Suprapubic skin (tissue), 4 donors: Measurements from ENCODE around the gene ASTN2.

ENCODE experiments used
- EP300 ChIP-seq: sonication (generic); formaldehyde crosslinking; IDR thresholded peaks from one replicate; pipeline ENCODE4 v1.6.1; 2017; ENCODE audit warnings: antibody characterized with exemption
- POLR2A ChIP-seq, 2 donors: fragments of 450-650 bp; IDR thresholded peaks; one replicate each; pipeline ENCODE4 v1.6.1; 2017; ENCODE audit warnings: antibody characterized with exemption in 2 of 2, mild to moderate bottlenecking in 2 of 2, moderate library complexity in 2 of 2
- POLR2AphosphoS5 ChIP-seq, 3 donors: sonication (generic); formaldehyde crosslinking; IDR thresholded peaks; one replicate each; pipeline ENCODE4 v1.6.1; 2017; ENCODE audit warnings: antibody characterized with exemption in 3 of 3
- TF ChIP-seq, protein P1 (sequence below), 2 donors: fragments of 200-600 bp in 1 of 2; fragments of 450-650 bp in 1 of 2; sonication (generic) in 1 of 2; IDR thresholded peaks; one replicate each; pipeline ENCODE4 v1.5.1; 2016 to 2019; ENCODE audit warnings: antibody characterized with exemption in 2 of 2, mild to moderate bottlenecking in 1 of 2, moderate library complexity in 1 of 2

- TF ChIP-seq, protein P1, sequence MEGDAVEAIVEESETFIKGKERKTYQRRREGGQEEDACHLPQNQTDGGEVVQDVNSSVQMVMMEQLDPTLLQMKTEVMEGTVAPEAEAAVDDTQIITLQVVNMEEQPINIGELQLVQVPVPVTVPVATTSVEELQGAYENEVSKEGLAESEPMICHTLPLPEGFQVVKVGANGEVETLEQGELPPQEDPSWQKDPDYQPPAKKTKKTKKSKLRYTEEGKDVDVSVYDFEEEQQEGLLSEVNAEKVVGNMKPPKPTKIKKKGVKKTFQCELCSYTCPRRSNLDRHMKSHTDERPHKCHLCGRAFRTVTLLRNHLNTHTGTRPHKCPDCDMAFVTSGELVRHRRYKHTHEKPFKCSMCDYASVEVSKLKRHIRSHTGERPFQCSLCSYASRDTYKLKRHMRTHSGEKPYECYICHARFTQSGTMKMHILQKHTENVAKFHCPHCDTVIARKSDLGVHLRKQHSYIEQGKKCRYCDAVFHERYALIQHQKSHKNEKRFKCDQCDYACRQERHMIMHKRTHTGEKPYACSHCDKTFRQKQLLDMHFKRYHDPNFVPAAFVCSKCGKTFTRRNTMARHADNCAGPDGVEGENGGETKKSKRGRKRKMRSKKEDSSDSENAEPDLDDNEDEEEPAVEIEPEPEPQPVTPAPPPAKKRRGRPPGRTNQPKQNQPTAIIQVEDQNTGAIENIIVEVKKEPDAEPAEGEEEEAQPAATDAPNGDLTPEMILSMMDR (IDR thresholded peaks at IDR 0.05), result no peak
- TF ChIP-seq EP300 (no peak), POLR2A (IDR thresholded peaks at IDR 0.05) (no peak), POLR2AphosphoS5 (IDR thresholded peaks at IDR 0.05) (no peak)
These were observed 871.0 kb downstream of the ASTN2 start for GRCh38 chr9:116543731-116544400.
